ENCODE results near the gene PAPLN. TPM values are rescaled to one million over a fixed set of nuclear protein-coding genes. Genes with fewer than 3 reads are reported as not detected.

The PAPLN gene
- total RNA-seq, 1 experiment from 2014 or later: not detected

DNA sequence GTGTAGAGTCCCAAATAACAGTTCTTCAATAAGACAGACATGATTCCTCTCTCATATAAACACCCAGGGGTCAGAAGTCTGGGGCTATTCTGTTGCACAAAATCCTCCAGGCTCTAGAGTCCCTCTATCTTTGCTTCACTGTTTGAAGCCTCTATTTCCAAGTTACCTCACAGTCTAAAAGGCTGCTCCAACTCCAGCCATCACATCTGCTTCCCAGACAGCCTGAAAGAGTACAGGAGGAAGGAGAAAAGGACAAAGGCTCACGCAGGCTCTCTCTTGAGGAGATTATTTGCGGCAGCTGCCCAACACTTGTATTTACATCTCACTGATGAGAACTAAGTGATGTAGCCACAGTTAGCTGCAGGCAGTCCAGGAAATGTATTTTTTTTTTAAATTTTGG lies 6.4 kb downstream of the PAPLN start:
- no peaks in the 10 kb centered on the region for H4K20me1 ChIP-seq (ENCODE audit: insufficient read depth)
- H3K4me1 ChIP-seq (replicated peaks; ENCODE audit: insufficient read depth): no peaks in the 10 kb centered on the region
- H3K4me2 ChIP-seq: no peak overlapping the region
- ChIA-PET POLR2A (ENCODE audit: unreplicated experiment) (interaction anchor here (0.6 kb wide), 1 partner anchor 20 kb away, joined by 4 read pairs; no protein-coding TSS in a partner anchor), CTCF (no interaction called here)
- no peaks in the 10 kb centered on the region for H3K9me2 ChIP-seq (ENCODE audit: insufficient read depth)
- H3K27me3 ChIP-seq (ENCODE audit: insufficient read depth, low read depth): 0 out of 2 replicates have a peak, but pooled peaks cover 13% of the 10 kb centered on the region
- no peak for DNase-seq
- TF ChIP-seq, protein P1, sequence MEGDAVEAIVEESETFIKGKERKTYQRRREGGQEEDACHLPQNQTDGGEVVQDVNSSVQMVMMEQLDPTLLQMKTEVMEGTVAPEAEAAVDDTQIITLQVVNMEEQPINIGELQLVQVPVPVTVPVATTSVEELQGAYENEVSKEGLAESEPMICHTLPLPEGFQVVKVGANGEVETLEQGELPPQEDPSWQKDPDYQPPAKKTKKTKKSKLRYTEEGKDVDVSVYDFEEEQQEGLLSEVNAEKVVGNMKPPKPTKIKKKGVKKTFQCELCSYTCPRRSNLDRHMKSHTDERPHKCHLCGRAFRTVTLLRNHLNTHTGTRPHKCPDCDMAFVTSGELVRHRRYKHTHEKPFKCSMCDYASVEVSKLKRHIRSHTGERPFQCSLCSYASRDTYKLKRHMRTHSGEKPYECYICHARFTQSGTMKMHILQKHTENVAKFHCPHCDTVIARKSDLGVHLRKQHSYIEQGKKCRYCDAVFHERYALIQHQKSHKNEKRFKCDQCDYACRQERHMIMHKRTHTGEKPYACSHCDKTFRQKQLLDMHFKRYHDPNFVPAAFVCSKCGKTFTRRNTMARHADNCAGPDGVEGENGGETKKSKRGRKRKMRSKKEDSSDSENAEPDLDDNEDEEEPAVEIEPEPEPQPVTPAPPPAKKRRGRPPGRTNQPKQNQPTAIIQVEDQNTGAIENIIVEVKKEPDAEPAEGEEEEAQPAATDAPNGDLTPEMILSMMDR (conservative IDR thresholded peaks at IDR 0.05): no peak
- TF ChIP-seq EZH2 (IDR thresholded peaks at IDR 0.05; ENCODE audit: low read depth): no peak
- H3K79me2 ChIP-seq (ENCODE audit: low read depth): no peaks in the 10 kb centered on the region
- H2AFZ ChIP-seq: no peak overlapping the region
- H3K4me3 ChIP-seq: no peak overlapping the region
- no peaks in the 10 kb centered on the region for H3K36me3 ChIP-seq (ENCODE audit: low read depth)
- H3K27ac ChIP-seq: no peak overlapping the region
- H3K9me3 ChIP-seq (ENCODE audit: insufficient read depth, low read depth): no peaks in the 10 kb centered on the region
- no TSS peak for BruUV-seq (replicated peaks)
- peaks cover 6% of the 10 kb centered on the region; the same call in 1 of the 2 replicates for H3F3A ChIP-seq (ENCODE audit: insufficient read depth, low read depth)
- intact Hi-C loops (cut with micrococcal nuclease; ENCODE audit: unreplicated experiment): no loop called here

DNA sequence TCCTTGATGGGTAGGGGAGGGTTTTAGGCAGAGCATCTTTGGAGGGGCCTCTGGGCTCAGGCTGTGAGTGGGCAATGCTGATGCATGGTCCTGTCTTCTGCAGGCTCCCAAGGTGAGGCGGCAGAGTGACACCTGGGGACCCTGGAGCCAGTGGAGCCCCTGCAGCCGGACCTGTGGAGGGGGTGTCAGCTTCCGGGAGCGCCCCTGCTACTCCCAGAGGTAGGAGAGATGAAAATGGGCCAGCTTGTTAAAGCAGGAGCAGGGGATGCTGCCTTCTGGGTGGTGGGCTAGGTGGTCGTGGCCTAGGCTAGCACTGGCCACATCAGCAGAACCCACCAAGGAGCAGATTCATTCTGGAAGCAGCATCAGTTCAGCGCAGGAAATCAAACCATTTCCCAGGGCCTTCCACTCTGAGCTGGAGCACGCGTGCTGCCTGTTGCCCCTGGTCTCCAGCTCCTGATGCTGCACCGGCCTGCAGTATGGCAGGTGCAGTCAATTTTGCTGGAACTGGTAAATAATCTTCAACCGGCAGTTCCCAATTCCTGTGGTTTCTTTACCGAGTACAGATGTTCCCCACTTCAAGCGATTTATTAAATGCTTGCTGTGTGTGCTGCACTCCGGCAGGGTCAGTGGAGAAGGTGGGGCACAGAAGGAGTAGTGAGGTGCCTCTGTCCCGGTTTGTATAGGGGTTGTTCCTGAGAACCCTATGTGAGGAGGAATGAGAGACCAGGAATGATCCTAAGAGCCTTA lies 7.4 kb downstream of the PAPLN start:
- intact Hi-C loops (cut with micrococcal nuclease; ENCODE audit: unreplicated experiment): no loop called here
- CTCF ChIA-PET: no interaction called here

DNA sequence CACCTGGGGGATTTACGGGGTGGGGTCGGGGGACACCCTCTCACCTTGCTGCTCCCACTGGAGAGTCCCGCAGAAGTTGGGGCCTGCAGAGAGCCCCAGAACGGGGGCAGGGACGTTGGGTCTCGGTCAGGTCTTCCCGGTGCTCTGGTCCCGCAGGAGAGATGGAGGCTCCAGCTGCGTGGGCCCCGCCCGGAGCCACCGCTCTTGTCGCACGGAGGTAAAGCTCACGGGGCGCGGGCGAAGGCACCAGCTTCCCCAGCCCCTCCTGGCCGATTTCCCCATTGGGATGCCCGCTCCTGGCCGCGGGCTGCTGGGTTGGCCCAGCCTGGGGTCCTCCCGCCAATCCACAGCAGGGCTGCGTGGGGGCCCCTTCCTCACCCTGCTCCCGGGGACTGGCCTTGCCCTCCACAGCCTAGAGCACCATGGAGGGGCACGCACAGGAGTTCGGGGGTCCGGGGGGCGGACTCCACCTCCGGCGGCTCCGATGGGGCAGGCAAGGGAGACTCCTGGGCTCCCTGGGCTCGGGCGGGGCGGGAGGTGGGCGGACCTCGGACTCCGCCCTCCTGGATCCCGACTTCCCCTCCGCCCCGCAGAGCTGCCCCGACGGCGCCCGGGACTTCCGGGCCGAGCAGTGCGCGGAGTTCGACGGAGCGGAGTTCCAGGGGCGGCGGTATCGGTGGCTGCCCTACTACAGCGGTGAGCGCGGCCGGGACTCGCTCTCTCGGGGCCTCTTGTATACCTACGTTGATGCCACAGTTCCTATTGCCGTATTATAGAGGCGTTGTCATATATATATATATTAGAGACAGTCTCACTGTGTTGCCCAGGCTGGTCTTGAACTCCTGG lies 8.4 kb downstream of the PAPLN start:
- no peak for DNase-seq
- Histone ChIP-seq H3K27ac (no peak overlapping the region), H3K9me2 (ENCODE audit: insufficient read depth) (no peaks in the 10 kb centered on the region), H3K9me3 (ENCODE audit: insufficient read depth, low read depth) (no peaks in the 10 kb centered on the region), H3F3A (ENCODE audit: insufficient read depth, low read depth) (no peaks in the 10 kb centered on the region), H3K79me2 (ENCODE audit: low read depth) (no peaks in the 10 kb centered on the region), H3K4me3 (no peak overlapping the region), H3K4me2 (no peak overlapping the region), H2AFZ (no peak overlapping the region), H4K20me1 (ENCODE audit: insufficient read depth) (no peaks in the 10 kb centered on the region), H3K27me3 (ENCODE audit: insufficient read depth, low read depth) (0 out of 2 replicates have a peak, but pooled peaks cover 13% of the 10 kb centered on the region), H3K4me1 (replicated peaks; ENCODE audit: insufficient read depth) (no peaks in the 10 kb centered on the region), H3K36me3 (ENCODE audit: low read depth) (no peaks in the 10 kb centered on the region)
- BruUV-seq (replicated peaks): no TSS peak
- ChIA-PET CTCF (no interaction called here), POLR2A (ENCODE audit: unreplicated experiment) (no interaction called here)
- intact Hi-C loops (cut with micrococcal nuclease; ENCODE audit: unreplicated experiment): no loop called here
- no peak for TF ChIP-seq EZH2 (IDR thresholded peaks at IDR 0.05; ENCODE audit: low read depth)
- TF ChIP-seq, protein P1 (conservative IDR thresholded peaks at IDR 0.05): no peak

More for the DNA sequence above, 7.4 kb downstream of the PAPLN start:
- H3K4me2 ChIP-seq: no peak overlapping the region
- 0 out of 2 replicates have a peak, but pooled peaks cover 13% of the 10 kb centered on the region for H3K27me3 ChIP-seq (ENCODE audit: insufficient read depth, low read depth)
- POLR2A ChIA-PET (ENCODE audit: unreplicated experiment): no interaction called here
- DNase-seq: no peak
- no peak overlapping the region for H3K27ac ChIP-seq
- no peak overlapping the region for H2AFZ ChIP-seq
- no TSS peak for BruUV-seq (replicated peaks)
- H3K79me2 ChIP-seq (ENCODE audit: low read depth): no peaks in the 10 kb centered on the region
- H4K20me1 ChIP-seq (ENCODE audit: insufficient read depth): no peaks in the 10 kb centered on the region
- TF ChIP-seq EZH2 (IDR thresholded peaks at IDR 0.05; ENCODE audit: low read depth): no peak
- TF ChIP-seq, protein P1 (conservative IDR thresholded peaks at IDR 0.05): no peak
- H3K36me3 ChIP-seq (ENCODE audit: low read depth): no peaks in the 10 kb centered on the region
- no peaks in the 10 kb centered on the region for H3K9me3 ChIP-seq (ENCODE audit: insufficient read depth, low read depth)
- H3F3A ChIP-seq (ENCODE audit: insufficient read depth, low read depth): no peaks in the 10 kb centered on the region
- H3K4me1 ChIP-seq (replicated peaks; ENCODE audit: insufficient read depth): no peaks in the 10 kb centered on the region
- no peaks in the 10 kb centered on the region for H3K9me2 ChIP-seq (ENCODE audit: insufficient read depth)
- H3K4me3 ChIP-seq: no peak overlapping the region

All from PC-9 (cell line).